HepG2 (cell line): ENCODE measurements around the gene RGS6. TPM values are rescaled to one million over a fixed set of nuclear protein-coding genes. Genes with fewer than 3 reads are reported as not detected.

Experiments used
- ATAC-seq: fragments of 200-7000 bp; cut with Tn5 transposase; 3 replicates; pipeline ENCODE4 v1.9.1; 2020; ENCODE audit warnings: mild to moderate bottlenecking, moderate library complexity
- BruUV-seq: library from RNA; stranded (reverse); fragments of 400-500 nt; replicated peaks from 2 replicates; lab custom pipeline; 2021; lab: Mats Ljungman, UMichigan
- CTCF ChIA-PET: fragments of 300-600 bp; formaldehyde crosslinking; extraction: SDS; loops from one replicate; lab custom pipeline; 2021; ENCODE audit warnings: low total read pairs, inconsistent platforms, low intra/inter-chr PET ratio; lab: Yijun Ruan, JAX
- POLR2A ChIA-PET: fragments of 350-600 bp; sonication (Branson Sonifier 250); formaldehyde crosslinking; loops from one replicate; lab custom pipeline; 2020; ENCODE audit warnings: antibody characterized with exemption, inconsistent platforms; lab: Yijun Ruan, JAX
- DNase-seq: peaks from one replicate; pipeline ENCODE4 v3.0.0-alpha.2; 2015; ENCODE audit warnings: low spot score
- FAIRE-seq: peaks from 3 replicates; lab custom pipeline; 2011; peaks lifted over from hg19 to GRCh38; lab: Jason Lieb, UNC
- H2AFZ ChIP-seq: one replicate; pipeline ENCODE4 v1.6.1; 2011; ENCODE audit warnings: low read length, inconsistent platforms
- H3K27ac ChIP-seq: fragments of 300-600 bp; 3 replicates; pipeline ENCODE4 v1.8.0; 2011; ENCODE audit warnings: mixed run types, mild to moderate bottlenecking, mixed read lengths, low read length, inconsistent platforms; ENCODE audit not compliant: insufficient read depth; ENCODE audit errors: extremely low read length
- H3K27me3 ChIP-seq, 2 experiments: fragments of 200-600 bp in 1 of 2; 2 replicates in 1 of 2; 3 replicates in 1 of 2; pipeline versions ENCODE4 v1.6.0 to v1.8.0; 2011; ENCODE audit warnings: low read length in 2 of 2, mild to moderate bottlenecking in 2 of 2, moderate library complexity in 2 of 2, inconsistent platforms in 1 of 2; ENCODE audit not compliant: insufficient read depth in 2 of 2, control insufficient read depth in 1 of 2
- H3K36me3 ChIP-seq, 2 experiments: fragments of 200-600 bp in 1 of 2; replicated peaks in 1 of 2; 2 replicates in 1 of 2; 3 replicates in 1 of 2; pipeline versions ENCODE4 v1.5.1 to v1.8.0; 2011; ENCODE audit warnings: low read length in 2 of 2, inconsistent platforms in 1 of 2; ENCODE audit not compliant: insufficient read depth in 2 of 2, control insufficient read depth in 1 of 2
- H3K4me1 ChIP-seq: 2 replicates; pipeline ENCODE4 v1.5.1; 2012; ENCODE audit warnings: low read length, inconsistent platforms; ENCODE audit not compliant: insufficient read depth
- H3K4me2 ChIP-seq: 2 replicates; pipeline ENCODE4 v1.6.0; 2011; ENCODE audit warnings: low read depth, low read length, inconsistent platforms
- H3K4me3 ChIP-seq, 3 experiments: fragments of 200-600 bp in 1 of 3; sonication (generic), shearing (Covaris generic) in 1 of 3; replicated peaks in 1 of 3; 2 replicates each; pipeline ENCODE4 v1.5.1; 2011 to 2016; ENCODE audit warnings: low read length in 3 of 3, inconsistent platforms in 2 of 3, low read depth in 2 of 3, mild to moderate bottlenecking in 2 of 3, control low read depth in 1 of 3, mixed read lengths in 1 of 3; ENCODE audit not compliant: insufficient read depth in 1 of 3
- H3K79me2 ChIP-seq: one replicate; pipeline ENCODE4 v1.6.1; 2011; ENCODE audit warnings: low read length, inconsistent platforms; ENCODE audit not compliant: insufficient read depth
- H3K9ac ChIP-seq: 2 replicates; pipeline ENCODE4 v1.6.0; 2011; ENCODE audit warnings: mild to moderate bottlenecking, low read depth, low read length, inconsistent platforms; ENCODE audit not compliant: insufficient read depth
- H3K9me3 ChIP-seq: 2 replicates; pipeline ENCODE4 v1.5.1; 2012; ENCODE audit warnings: mild to moderate bottlenecking, low read length
- H4K20me1 ChIP-seq: 2 replicates; pipeline ENCODE4 v1.6.0; 2011; ENCODE audit warnings: inconsistent platforms, mild to moderate bottlenecking, low read length, moderate library complexity; ENCODE audit not compliant: insufficient read depth
- CSRNP1 ChIP-seq: sonication (generic); formaldehyde crosslinking; IDR thresholded peaks from 2 replicates; pipeline ENCODE4 v1.8.1; 2023; ENCODE audit warnings: mild to moderate bottlenecking, missing genetic modification reagents
- HMG20B ChIP-seq: conservative IDR thresholded peaks from 2 replicates; pipeline ENCODE4 v1.6.1; 2016; ENCODE audit warnings: missing genetic modification reagents, missing compliant biosample characterization
- PHF5A ChIP-seq: IDR thresholded peaks from one replicate; pipeline ENCODE4 v1.6.1; 2018; ENCODE audit warnings: low read depth, missing genetic modification reagents; ENCODE audit not compliant: unreplicated experiment
- SAP130 ChIP-seq: IDR thresholded peaks from 2 replicates; pipeline ENCODE4 v1.6.1; 2016; ENCODE audit warnings: low read depth
- SUZ12 ChIP-seq: fragments of 150-350 bp; IDR thresholded peaks from 2 replicates; pipeline ENCODE4 v1.6.1; 2014; ENCODE audit warnings: low read depth, low read length
- THRA ChIP-seq: sonication (generic); formaldehyde crosslinking; IDR thresholded peaks from 2 replicates; pipeline ENCODE4 v1.4.0; 2020; ENCODE audit warnings: missing genetic modification reagents, borderline replicate concordance
- ZBTB8A ChIP-seq: sonication (generic); formaldehyde crosslinking; IDR thresholded peaks from 2 replicates; pipeline ENCODE4 v1.4.0; 2020; ENCODE audit warnings: mild to moderate bottlenecking, low read depth, missing genetic modification reagents, borderline replicate concordance
- WGBS: methylation state at CpG from one replicate; pipeline ENCODE4 v1.1.6; 2017; ENCODE audit warnings: low lambda C conversion rate; 5-methylcytosine and 5-hydroxymethylcytosine counted together
- in situ Hi-C: cut with HindIII; loops from 2 replicates; pipeline ENCODE4 v1.10.0; 2017; ENCODE audit warnings: low pct_unique_long_range_greater_than_20kb; ENCODE audit not compliant: extremely low pct_ligation_motif_present
- intact Hi-C: fragments of 100-400 bp; cut with micrococcal nuclease; formaldehyde crosslinking; loops from one replicate; pipeline ENCODE4 v1.10.0; 2022; ENCODE audit not compliant: unreplicated experiment
- polyA plus RNA-seq, 8 experiments: library from polyadenylated mRNA; depleted of rRNA in 3 of 8; stranded (reverse) in 7 of 8; unstranded in 1 of 8; fragments of >200 nt; fragmentation: Illumina TruSeq in 4 of 8; extraction: Trizol in 4 of 8; gene quantifications; 2 replicates each; pipeline versions ENCODE4 v1.2.1 to v1.2.3, GENCODE V29; 2011 to 2016; ENCODE audit warnings: low read depth in 4 of 8, missing spikeins in 1 of 8, mixed read lengths in 1 of 8; ENCODE audit not compliant: insufficient read depth in 1 of 8
- total RNA-seq, 5 experiments: library from RNA; depleted of rRNA; stranded (reverse); fragments of >200 nt; fragmentation: Illumina TruSeq; extraction: Trizol; gene quantifications; 2 replicates each; pipeline ENCODE4 v1.2.3, GENCODE V29; 2016; ENCODE audit warnings: low read depth in 1 of 5

Gene RGS6
- total and polyA plus RNA-seq, 2 of the 13 experiments (the other 11 are each of a cell fraction or from before 2014, with no cell fraction given) = not detected

- Histone ChIP-seq H2AFZ (no peak overlapping the region), H3K27ac (no peak overlapping the region), H3K27me3 (peaks cover 5 to 46% of the 10 kb centered on the region in 2 experiments), H3K9ac (no peak overlapping the region), H3K36me3 (no peaks in the 10 kb centered on the region), H4K20me1 (no peaks in the 10 kb centered on the region), H3K4me3 (no peak overlapping the region), H3K4me1 (no peaks in the 10 kb centered on the region), H3K9me3 (no peaks in the 10 kb centered on the region), H3K4me2 (no peak overlapping the region), H3K79me2 (no peaks in the 10 kb centered on the region)
- FAIRE-seq (no peak), DNase-seq (no peak), ATAC-seq (no peak)
- no TSS peak for BruUV-seq
- ChIA-PET POLR2A (no interaction called here), CTCF (no interaction called here)
- WGBS = 58% methylated on average over 13 of the region's 20 CpGs
- TF ChIP-seq PHF5A (CRISPR knock-in tag) (no peak), SAP130 (no peak), SUZ12 (no peak), ZBTB8A (CRISPR knock-in tag) (no peak), HMG20B (CRISPR knock-in tag) (no peak), CSRNP1 (CRISPR knock-in tag) (no peak), THRA (CRISPR knock-in tag) (no peak)
- intact Hi-C loops (no loop called here), in situ Hi-C loops (no loop called here)
Observed at GRCh38 chr14:72562300-72562699, 630.1 kb downstream of the RGS6 start.
